K562 (cell line): ENCODE results near the gene FAM107B. TPM values are rescaled to one million over a fixed set of nuclear protein-coding genes. Genes with fewer than 3 reads are reported as not detected.

Source experiments
- ATAC-seq: fragments of 200-7000 bp; cut with Tn5 transposase; 3 replicates; pipeline ENCODE4 v1.9.1; 2020; ENCODE audit warnings: moderate library complexity
- BruUV-seq: library from RNA; stranded (reverse); fragments of 400-500 nt; replicated peaks from 2 replicates; lab custom pipeline; 2021; lab: Mats Ljungman, UMichigan
- CTCF ChIA-PET: fragments of 300-600 bp; formaldehyde crosslinking; extraction: SDS; loops from one replicate; lab custom pipeline; 2021; ENCODE audit warnings: low intra/inter-chr PET ratio; lab: Yijun Ruan, JAX
- POLR2A ChIA-PET: fragments of 300-600, 350-650 bp; sonication (Branson Sonifier 250); formaldehyde crosslinking; extraction: SDS; loops from one replicate; lab custom pipeline; 2021; ENCODE audit warnings: antibody characterized with exemption, inconsistent platforms; lab: Yijun Ruan, JAX
- DNase-seq, 4 experiments: peaks; one replicate each; pipeline versions ENCODE4 v3.0.0 to v3.0.0-alpha.2; 2011 to 2018; ENCODE audit warnings: low spot score in 3 of 4, mixed read lengths in 3 of 4; ENCODE audit errors: extremely low read depth in 1 of 4
- FAIRE-seq: peaks from 2 replicates; lab custom pipeline; 2011; peaks lifted over from hg19 to GRCh38; lab: Jason Lieb, UNC
- H2AFZ ChIP-seq: 2 replicates; pipeline ENCODE4 v1.6.0; 2011; ENCODE audit warnings: low read depth, low read length, control low read depth, inconsistent platforms
- H3K27ac ChIP-seq: fragments of 200-600 bp; 3 replicates; pipeline ENCODE4 v1.8.0; 2011; ENCODE audit warnings: low read depth, mild to moderate bottlenecking, control low read depth, inconsistent platforms, low read length, moderate library complexity, mixed read lengths; ENCODE audit errors: extremely low read depth
- H3K27me3 ChIP-seq, 2 experiments: fragments of 300-600 bp in 1 of 2; 2 replicates in 1 of 2; 3 replicates in 1 of 2; pipeline versions ENCODE4 v1.6.0 to v1.8.0; 2011; ENCODE audit warnings: inconsistent platforms in 2 of 2, low read length in 2 of 2, mild to moderate bottlenecking in 1 of 2, mixed read lengths in 1 of 2, moderate library complexity in 1 of 2; ENCODE audit not compliant: control insufficient read depth in 2 of 2, insufficient read depth in 2 of 2
- H3K36me3 ChIP-seq: fragments of 300-600 bp; 3 replicates; pipeline ENCODE4 v1.8.0; 2011; ENCODE audit warnings: mild to moderate bottlenecking, low read length, inconsistent platforms; ENCODE audit not compliant: control insufficient read depth, insufficient read depth
- H3K4me1 ChIP-seq, 2 experiments: fragments of 200-600 bp in 1 of 2; replicated peaks in 1 of 2; 2 replicates in 1 of 2; 3 replicates in 1 of 2; pipeline versions ENCODE4 v1.5.1 to v1.8.0; 2011; ENCODE audit warnings: inconsistent platforms in 2 of 2, low read length in 2 of 2, mild to moderate bottlenecking in 1 of 2, mixed read lengths in 1 of 2, moderate library complexity in 1 of 2; ENCODE audit not compliant: control insufficient read depth in 2 of 2, insufficient read depth in 2 of 2
- H3K4me2 ChIP-seq: 2 replicates; pipeline ENCODE4 v1.6.1; 2011; ENCODE audit warnings: low read length, control low read depth, inconsistent platforms, mixed read lengths; ENCODE audit not compliant: insufficient read depth
- H3K4me3 ChIP-seq: fragments of 200-600 bp; sonication (generic), shearing (Covaris generic); 2 replicates; pipeline ENCODE4 v1.5.1; 2016; ENCODE audit warnings: control low read depth, inconsistent platforms
- H3K79me2 ChIP-seq: fragments of 200-600 bp; 3 replicates; pipeline ENCODE4 v1.8.0; 2011; ENCODE audit warnings: low read length, inconsistent platforms; ENCODE audit not compliant: control insufficient read depth, insufficient read depth
- H3K9ac ChIP-seq, 2 experiments: 2 replicates each; pipeline versions ENCODE4 v1.6.0 to v1.6.1; 2011; ENCODE audit warnings: low read depth in 2 of 2, low read length in 2 of 2, control low read depth in 1 of 2, inconsistent platforms in 1 of 2, mild to moderate bottlenecking in 1 of 2, mixed read lengths in 1 of 2; ENCODE audit not compliant: insufficient read depth in 1 of 2
- H3K9me1 ChIP-seq: one replicate; pipeline ENCODE4 v1.6.0; 2011; ENCODE audit warnings: inconsistent platforms, mild to moderate bottlenecking, low read length, moderate library complexity; ENCODE audit not compliant: control insufficient read depth, insufficient read depth
- H3K9me3 ChIP-seq: replicated peaks from 2 replicates; pipeline ENCODE4 v1.5.1; 2011; ENCODE audit warnings: low read depth, low read length, inconsistent platforms; ENCODE audit not compliant: control insufficient read depth, insufficient read depth
- H4K20me1 ChIP-seq: replicated peaks from 2 replicates; pipeline ENCODE4 v1.6.1; 2011; ENCODE audit warnings: low read length, inconsistent platforms, mixed read lengths; ENCODE audit not compliant: control insufficient read depth, insufficient read depth
- ASH1L ChIP-seq: fragments of 450-650 bp; IDR thresholded peaks from 2 replicates; pipeline ENCODE4 v1.6.1; 2018; ENCODE audit warnings: borderline replicate concordance, mild to moderate bottlenecking, low read depth; ENCODE audit not compliant: partially characterized antibody
- ATF7 ChIP-seq: fragments of 450-650 bp; IDR thresholded peaks from 2 replicates; pipeline ENCODE4 v1.7.1; 2014; ENCODE audit warnings: mild to moderate bottlenecking, moderate library complexity
- CSDE1 ChIP-seq, 2 experiments: fragments of 450-650 bp; IDR thresholded peaks; 2 replicates each; pipeline ENCODE4 v1.6.1; 2016; ENCODE audit warnings: mild to moderate bottlenecking in 1 of 2
- ETV6 ChIP-seq, 3 experiments: fragments of 150-350 bp in 1 of 3; sonication (generic) in 1 of 3; formaldehyde crosslinking in 1 of 3; IDR thresholded peaks; 2 replicates each; pipeline versions ENCODE4 v1.6.1 to v1.8.0; 2014 to 2022; ENCODE audit warnings: borderline replicate concordance in 2 of 3, low read depth in 2 of 3, antibody characterized with exemption in 1 of 3, low read length in 1 of 3, mild to moderate bottlenecking in 1 of 3, missing genetic modification reagents in 1 of 3
- FOXJ3 ChIP-seq: sonication (generic); formaldehyde crosslinking; IDR thresholded peaks from 2 replicates; pipeline ENCODE4 v1.4.0; 2020; ENCODE audit warnings: mild to moderate bottlenecking, missing genetic modification reagents
- MAZ ChIP-seq, 2 experiments: fragments of 450-650 bp in 1 of 2; sonication (generic) in 1 of 2; formaldehyde crosslinking; IDR thresholded peaks in 1 of 2; conservative IDR thresholded peaks in 1 of 2; 2 replicates each; pipeline versions ENCODE4 v1.4.0 to v1.5.0; 2020; ENCODE audit warnings: mild to moderate bottlenecking in 1 of 2, missing genetic modification reagents in 1 of 2
- MIER1 ChIP-seq: fragments of 450-650 bp; IDR thresholded peaks from 2 replicates; pipeline ENCODE4 v1.6.1; 2016; ENCODE audit warnings: antibody characterized with exemption, mild to moderate bottlenecking, low read depth
- PCBP1 ChIP-seq: fragments of 200-400 bp; formaldehyde crosslinking; IDR thresholded peaks from 2 replicates; pipeline ENCODE4 v1.6.1; 2018; ENCODE audit warnings: mild to moderate bottlenecking, low read depth, low read length; ENCODE audit not compliant: poor library complexity, severe bottlenecking
- RFX5 ChIP-seq: IDR thresholded peaks from 2 replicates; pipeline ENCODE4 v1.6.1; 2011; ENCODE audit warnings: low read depth, mild to moderate bottlenecking, improper control_type of control experiment, low read length
- RHOXF2B ChIP-seq: fragments of 250-450 bp; sonication (Bioruptor Pico); conservative IDR thresholded peaks from 2 replicates; pipeline ENCODE4 v1.5.1; 2021
- ZNF316 ChIP-seq: fragments of 450-650 bp; IDR thresholded peaks from 2 replicates; pipeline ENCODE4 v1.6.1; 2016
- ZNF436 ChIP-seq: fragments of 250-450, 450-650 bp; sonication (Bioruptor Pico); formaldehyde crosslinking; IDR thresholded peaks from 2 replicates; pipeline ENCODE4 v1.7.0; 2020; ENCODE audit warnings: mild to moderate bottlenecking
- ZNF561 ChIP-seq: fragments of 450-650 bp; formaldehyde crosslinking; conservative IDR thresholded peaks from 2 replicates; pipeline ENCODE4 v1.4.0; 2020; ENCODE audit warnings: mild to moderate bottlenecking, moderate library complexity
- ZNF668 ChIP-seq: fragments of 250-450 bp; sonication (Bioruptor Pico); IDR thresholded peaks from 2 replicates; pipeline ENCODE4 v1.8.0; 2022; ENCODE audit warnings: mild to moderate bottlenecking, inconsistent platforms
- WGBS: fragments of 100-300 bp; shearing (Covaris generic); methylation state at CpG from one replicate; pipeline ENCODE4 v1.1.6; 2016; ENCODE audit warnings: low coverage, mixed read lengths; ENCODE audit not compliant: insufficient coverage; ENCODE audit errors: missing lambda C conversion rate; 5-methylcytosine and 5-hydroxymethylcytosine counted together
- in situ Hi-C: fragments of 300-500 bp; cut with MboI; formaldehyde crosslinking; loops from 4 replicates; pipeline ENCODE4 v1.15.0; 2018; ENCODE audit warnings: inconsistent platforms, mixed read lengths
- intact Hi-C: fragments of 100-400 bp; cut with micrococcal nuclease; formaldehyde crosslinking; loops from 2 replicates; pipeline ENCODE4 v1.14.2; 2022
- polyA plus RNA-seq, 8 experiments: library from polyadenylated mRNA; depleted of rRNA in 4 of 8; stranded (reverse) in 5 of 8; unstranded in 3 of 8; fragments of >200 nt; fragmentation: Nextera tagmentation in 2 of 8; fragmentation: Illumina TruSeq in 1 of 8; extraction: Ambion mirVana in 2 of 8; extraction: Trizol in 1 of 8; gene quantifications; 2 replicates each; pipeline versions ENCODE4 v1.2.1 to v1.2.3, GENCODE V29; 2011 to 2014; ENCODE audit warnings: inconsistent platforms in 1 of 8, missing spikeins in 1 of 8
- total RNA-seq, 7 experiments: library from RNA; depleted of rRNA in 6 of 7; stranded (reverse); fragments of >200 nt in 6 of 7; fragmentation: Illumina TruSeq in 2 of 7; extraction: Trizol in 2 of 7; gene quantifications; 2 replicates each; pipeline versions ENCODE4 v1.2.1 to v1.2.3, GENCODE V29; 2011 to 2021; ENCODE audit warnings: low replicate concordance in 1 of 7
- TF ChIP-seq, protein P1 (sequence below): fragments of 250-450 bp; sonication (Bioruptor Pico); IDR thresholded peaks from 2 replicates; pipeline ENCODE4 v1.8.0; 2022; ENCODE audit warnings: moderate library complexity, mild to moderate bottlenecking, inconsistent platforms

Gene FAM107B
- total and polyA plus RNA-seq, 9 of the 15 experiments (the other 6 are each of a cell fraction or from before 2014, with no cell fraction given), result 0.40 to 2.8 (median 1.4) TPM

DNA sequence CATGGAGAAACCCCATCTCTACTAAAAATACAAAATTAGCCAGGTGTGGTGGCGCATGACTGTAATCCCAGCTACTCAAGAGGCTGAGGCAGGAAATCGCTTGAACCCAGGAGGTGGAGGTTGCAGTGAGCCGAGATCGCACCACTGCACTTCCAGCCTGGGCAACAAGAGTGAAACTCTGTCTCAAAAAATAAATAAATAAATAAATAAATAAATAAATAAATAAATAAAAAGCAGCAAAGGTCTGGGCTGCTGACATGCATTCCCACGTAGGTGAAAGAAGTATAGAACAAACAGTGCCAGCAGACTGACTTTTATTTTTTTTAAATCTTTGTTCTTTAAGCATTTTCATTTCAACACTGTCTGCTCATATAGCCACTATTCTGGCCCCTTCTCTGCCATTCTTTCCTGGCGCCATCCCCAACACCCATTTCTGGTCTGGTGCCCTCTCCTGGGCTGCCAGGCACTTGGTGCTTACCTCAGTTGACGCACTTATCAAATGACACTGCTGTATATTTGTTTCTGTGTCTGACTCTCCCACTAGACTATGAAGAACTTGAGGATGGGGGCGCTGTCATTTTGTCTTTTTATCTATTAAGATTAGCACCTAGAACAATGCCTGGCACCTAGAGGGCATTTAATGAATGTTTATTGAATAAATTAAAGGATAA lies 15.6 kb downstream of the FAM107B start:
- H3K9me1 ChIP-seq, result no peaks in the 10 kb centered on the region
- no peak overlapping the region for H3K4me2 ChIP-seq
- no peaks in the 10 kb centered on the region for H4K20me1 ChIP-seq
- H3K27ac ChIP-seq, result no peak overlapping the region
- in situ Hi-C loops (no loop called here), intact Hi-C loops (no loop called here)
- POLR2A ChIA-PET, result no interaction called here
- ATAC-seq (no peak), DNase-seq (no peak), FAIRE-seq (no peak)
- no TSS peak for BruUV-seq
- no peaks in the 10 kb centered on the region for H3K9me3 ChIP-seq
- peaks cover 16 to 28% of the 10 kb centered on the region in 2 experiments for H3K27me3 ChIP-seq
- CTCF ChIA-PET, result no interaction called here
- H3K9ac ChIP-seq, result no peak overlapping the region
- H3K36me3 ChIP-seq, result no peaks in the 10 kb centered on the region
- no peak overlapping the region for H2AFZ ChIP-seq
- H3K79me2 ChIP-seq, result no peaks in the 10 kb centered on the region
- WGBS, result 10% methylated on average over 8 of the region's 8 CpGs
- H3K4me1 ChIP-seq, result no peaks in the 10 kb centered on the region
- no peak overlapping the region for H3K4me3 ChIP-seq
- no peak for TF ChIP-seq RHOXF2B (CRISPR knock-in tag)
- TF ChIP-seq, protein P1, sequence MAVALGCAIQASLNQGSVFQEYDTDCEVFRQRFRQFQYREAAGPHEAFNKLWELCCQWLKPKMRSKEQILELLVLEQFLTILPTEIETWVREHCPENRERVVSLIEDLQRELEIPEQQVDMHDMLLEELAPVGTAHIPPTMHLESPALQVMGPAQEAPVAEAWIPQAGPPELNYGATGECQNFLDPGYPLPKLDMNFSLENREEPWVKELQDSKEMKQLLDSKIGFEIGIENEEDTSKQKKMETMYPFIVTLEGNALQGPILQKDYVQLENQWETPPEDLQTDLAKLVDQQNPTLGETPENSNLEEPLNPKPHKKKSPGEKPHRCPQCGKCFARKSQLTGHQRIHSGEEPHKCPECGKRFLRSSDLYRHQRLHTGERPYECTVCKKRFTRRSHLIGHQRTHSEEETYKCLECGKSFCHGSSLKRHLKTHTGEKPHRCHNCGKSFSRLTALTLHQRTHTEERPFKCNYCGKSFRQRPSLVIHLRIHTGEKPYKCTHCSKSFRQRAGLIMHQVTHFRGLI (CRISPR knock-in tag), result no peak
- no peak for TF ChIP-seq MAZ (CRISPR knock-in tag; conservative IDR thresholded peaks at IDR 0.05 in 1 of 2, IDR thresholded peaks at IDR 0.05 in 1 of 2)
- no peak for TF ChIP-seq ZNF561 (CRISPR knock-in tag)
- no peak for TF ChIP-seq ZNF316
- no peak for TF ChIP-seq MIER1
- no peak for TF ChIP-seq ASH1L
- TF ChIP-seq ATF7, result no peak
- no peak for TF ChIP-seq ZNF436
- no peak for TF ChIP-seq ZNF668 (CRISPR knock-in tag)
- no peak for TF ChIP-seq CSDE1 (IDR thresholded peaks at IDR 0.05)
- TF ChIP-seq ETV6 (IDR thresholded peaks at IDR 0.05; ENCODE audit: borderline replicate concordance in 1 of 2, low read depth in 2 of 2, low read length in 1 of 2), result no peak
- no peak for TF ChIP-seq ETV6 (CRISPR knock-in tag; IDR thresholded peaks at IDR 0.05; ENCODE audit: borderline replicate concordance)
- TF ChIP-seq PCBP1, result no peak
- no peak for TF ChIP-seq FOXJ3 (CRISPR knock-in tag)
- no peak for TF ChIP-seq RFX5
